B cell (primary cell): Measurements from ENCODE around the gene LRCH3. TPM values are rescaled to one million over a fixed set of nuclear protein-coding genes. Genes with fewer than 3 reads are reported as not detected.

Experiments
- ATAC-seq: fragments of 200-7000 bp; cut with Tn5 transposase; one replicate; pipeline ENCODE4 v1.10.0; 2021; ENCODE audit warnings: low read depth, mild to moderate bottlenecking, moderate number of reproducible peaks, moderate library complexity
- CTCF ChIA-PET: fragments of 350-600 bp; sonication (Branson Sonifier 250); formaldehyde crosslinking; loops from one replicate; lab custom pipeline; 2021; ENCODE audit warnings: antibody characterized with exemption, inconsistent platforms; lab: Charles Lee
- POLR2A ChIA-PET: fragments of 350-600 bp; sonication (Branson Sonifier 250); formaldehyde crosslinking; loops from one replicate; lab custom pipeline; 2021; ENCODE audit warnings: antibody characterized with exemption; lab: Charles Lee
- DNase-seq: peaks from one replicate; pipeline ENCODE4 v3.0.0; 2013
- H2AFZ ChIP-seq: 2 replicates; pipeline ENCODE4 v1.6.1; 2012; ENCODE audit warnings: mild to moderate bottlenecking, low read depth, low read length; ENCODE audit not compliant: insufficient read depth, poor library complexity, severe bottlenecking
- H3K27ac ChIP-seq, 2 donors: 1 replicate in 1 of 2; 2 replicates in 1 of 2; pipeline ENCODE4 v1.5.1; 2012 to 2013; ENCODE audit warnings: low read length in 2 of 2, mild to moderate bottlenecking in 2 of 2, moderate library complexity in 1 of 2
- H3K27me3 ChIP-seq, 4 experiments: fragments of 200-600 bp in 1 of 4; sonication (generic) in 1 of 4; replicated peaks in 1 of 4; 1 replicate in 2 of 4; 2 replicates in 2 of 4; pipeline versions ENCODE4 v1.6.1 to v1.7.0; 2013 to 2016; ENCODE audit warnings: low read length in 3 of 4, mild to moderate bottlenecking in 2 of 4, mixed read lengths in 1 of 4, moderate library complexity in 1 of 4; ENCODE audit not compliant: insufficient read depth in 4 of 4, control insufficient read depth in 3 of 4; ENCODE audit errors: control extremely low read depth in 1 of 4
- H3K36me3 ChIP-seq, 2 experiments: replicated peaks in 1 of 2; 1 replicate in 1 of 2; 2 replicates in 1 of 2; pipeline versions ENCODE4 v1.6.1 to v1.7.1; 2013; ENCODE audit warnings: low read length in 1 of 2; ENCODE audit not compliant: insufficient read depth in 2 of 2, control insufficient read depth in 1 of 2; ENCODE audit errors: control extremely low read depth in 1 of 2, extremely low read depth in 1 of 2
- H3K4me1 ChIP-seq, 2 donors: fragments of 200-600 bp in 1 of 2; sonication (generic) in 1 of 2; 1 replicate in 1 of 2; 2 replicates in 1 of 2; pipeline versions ENCODE4 v1.5.1 to v1.6.1; 2013 to 2017; ENCODE audit warnings: low read length in 2 of 2; ENCODE audit not compliant: control insufficient read depth in 2 of 2, insufficient read depth in 2 of 2
- H3K4me2 ChIP-seq: replicated peaks from 2 replicates; pipeline ENCODE3; 2012; ENCODE audit warnings: mild to moderate bottlenecking, low read depth, low read length; ENCODE audit not compliant: poor library complexity, severe bottlenecking
- H3K4me3 ChIP-seq, 5 experiments: fragments of 200-600 bp in 1 of 5; sonication (generic) in 1 of 5; 1 replicate in 3 of 5; 2 replicates in 2 of 5; pipeline versions ENCODE4 v1.5.1 to v1.7.0; 2011 to 2016; ENCODE audit warnings: low read length in 4 of 5, mild to moderate bottlenecking in 4 of 5, low read depth in 2 of 5, control low read depth in 1 of 5, moderate library complexity in 1 of 5; ENCODE audit not compliant: insufficient read depth in 1 of 5; ENCODE audit errors: control extremely low read depth in 1 of 5, extremely low read depth in 1 of 5
- H3K79me2 ChIP-seq: fragments of 200-600 bp; sonication (generic); one replicate; pipeline ENCODE4 v1.6.0; 2016; ENCODE audit warnings: low read length; ENCODE audit not compliant: control insufficient read depth, insufficient read depth
- H3K9ac ChIP-seq: fragments of 200-600 bp; sonication (generic); 2 replicates; pipeline ENCODE4 v1.6.1; 2017; ENCODE audit warnings: mild to moderate bottlenecking, low read length, moderate library complexity
- H3K9me3 ChIP-seq, 3 donors: one replicate each; pipeline versions ENCODE4 v1.6.1 to v1.7.1; 2013; ENCODE audit warnings: low read length in 2 of 3; ENCODE audit not compliant: control insufficient read depth in 2 of 3, insufficient read depth in 1 of 3; ENCODE audit errors: control extremely low read depth in 1 of 3
- H4K20me1 ChIP-seq: 2 replicates; pipeline ENCODE4 v1.6.0; 2012; ENCODE audit warnings: mild to moderate bottlenecking, low read length; ENCODE audit not compliant: insufficient read depth, control insufficient read depth, poor library complexity, severe bottlenecking
- H3K27ac Mint-ChIP-seq: one replicate; pipeline ENCODE4 v1.8.0; 2021; ENCODE audit warnings: mixed read lengths
- H3K27me3 Mint-ChIP-seq: one replicate; pipeline ENCODE4 v1.8.0; 2021; ENCODE audit warnings: mixed read lengths
- H3K4me1 Mint-ChIP-seq: one replicate; pipeline ENCODE4 v1.8.0; 2021; ENCODE audit warnings: mixed read lengths
- H3K4me3 Mint-ChIP-seq: one replicate; pipeline ENCODE4 v1.8.0; 2021; ENCODE audit warnings: mixed read lengths
- H3K9me3 Mint-ChIP-seq: one replicate; pipeline ENCODE4 v1.8.0; 2022; ENCODE audit warnings: mixed read lengths; ENCODE audit not compliant: insufficient read depth
- CTCF ChIP-seq: fragments of 200-600 bp; IDR thresholded peaks from one replicate; pipeline ENCODE4 v1.8.0; 2022; ENCODE audit warnings: antibody characterized with exemption, mild to moderate bottlenecking
- EZH2 ChIP-seq: IDR thresholded peaks from 2 replicates; pipeline ENCODE4 v1.6.1; 2012; ENCODE audit warnings: borderline replicate concordance, low read depth, mild to moderate bottlenecking, moderate library complexity, low read length; ENCODE audit not compliant: insufficient read depth, poor library complexity, severe bottlenecking
- WGBS: methylation state at CpG from one replicate; pipeline ENCODE4 v1.1.5; 2013; ENCODE audit warnings: missing lambda C conversion rate; ENCODE audit not compliant: insufficient coverage; 5-methylcytosine and 5-hydroxymethylcytosine counted together
- intact Hi-C: fragments of 100-400 bp; cut with micrococcal nuclease; formaldehyde crosslinking; loops from one replicate; pipeline ENCODE4 v1.10.0; 2022
- polyA plus RNA-seq: library from polyadenylated mRNA; depleted of rRNA; stranded (reverse); fragments of >200 nt; gene quantifications from 2 replicates; pipeline ENCODE4 v1.2.3, GENCODE V29; 2012
- total RNA-seq, 2 donors: library from RNA; stranded (reverse); fragments of 120-200 nt in 1 of 2; gene quantifications; 1 replicate in 1 of 2; 2 replicates in 1 of 2; pipeline versions ENCODE4 v1.2.3 to v1.2.4, GENCODE V29; 2013 to 2022

The LRCH3 gene
- total and polyA plus RNA-seq, 2 donors (not counting 1 experiment from before 2014, with no cell fraction given) = 30.1 to 136 TPM

- Histone ChIP-seq H3K79me2 (peaks cover 92% of the 10 kb centered on the region), H3K9ac (no peak overlapping the region), H3K4me3 (no peak overlapping the region), H3K9me3 (no peaks in the 10 kb centered on the region), H3K4me1 (peaks cover 9% of the 10 kb centered on the region in 2 donors), H3K27me3 (no peaks in the 10 kb centered on the region), H3K4me2 (no peak overlapping the region), H2AFZ (no peak overlapping the region), H3K27ac (no peak overlapping the region), H4K20me1 (peaks cover 56% of the 10 kb centered on the region), H3K36me3 (no peaks in the 10 kb centered on the region)
- ChIA-PET CTCF (no interaction called here), POLR2A (no interaction called here)
- H3K4me3 Mint-ChIP-seq = no peak overlapping the region
- TF ChIP-seq EZH2 = no peak
- no peak for TF ChIP-seq CTCF
- no peaks in the 10 kb centered on the region for H3K27me3 Mint-ChIP-seq
- no peak for DNase-seq
- H3K27ac Mint-ChIP-seq = peak overlapping the region; percentile 13
- no CpG with 5 or more reads among the region's 4 CpGs for WGBS
- intact Hi-C loops = no loop called here
- no peaks in the 10 kb centered on the region for H3K9me3 Mint-ChIP-seq
- ATAC-seq = no peak
- H3K4me1 Mint-ChIP-seq = peaks cover 37% of the 10 kb centered on the region
Observed at GRCh38 chr3:197807969-197808587, 17.0 kb downstream of the LRCH3 start.

- intact Hi-C loops = no loop called here
- Histone ChIP-seq H3K36me3 (no peaks in the 10 kb centered on the region), H3K9ac (peak overlapping the region; percentile 17), H3K27me3 (no peaks in the 10 kb centered on the region), H3K4me2 (peak overlapping the region; percentile 34), H3K79me2 (peaks cover 91% of the 10 kb centered on the region), H3K27ac (peak overlapping the region in 1 of 2 donors; percentile 44), H2AFZ (no peak overlapping the region), H3K4me3 (no peak overlapping the region), H3K4me1 (peaks cover 9% of the 10 kb centered on the region in 2 donors), H4K20me1 (peaks cover 54% of the 10 kb centered on the region), H3K9me3 (no peaks in the 10 kb centered on the region)
- H3K27ac Mint-ChIP-seq = peak overlapping the region; percentile 64
- DNase-seq (no peak), ATAC-seq (no peak)
- WGBS = 86% methylated on average over 1 of the region's 2 CpGs
- no peak for TF ChIP-seq CTCF
- no peak for TF ChIP-seq EZH2
- POLR2A ChIA-PET = interaction anchor here (0.6 kb wide), 1 partner anchor 16 kb away, joined by 3 read pairs; no protein-coding TSS in a partner anchor
- peak overlapping the region; percentile 33 for H3K4me3 Mint-ChIP-seq
- CTCF ChIA-PET = interaction anchor here (0.7 to 1.6 kb wide), 4 partner anchors 8 to 210 kb away, joined by 3 to 5 read pairs (median 4); no protein-coding TSS in a partner anchor
- H3K9me3 Mint-ChIP-seq = no peaks in the 10 kb centered on the region
- no peaks in the 10 kb centered on the region for H3K27me3 Mint-ChIP-seq
- peaks cover 38% of the 10 kb centered on the region for H3K4me1 Mint-ChIP-seq
Observed at GRCh38 chr3:197809356-197810020, 18.4 kb downstream of the LRCH3 start.
